HepG2 (cell line): ENCODE data around the gene FAM163B. TPM values are rescaled to one million over a fixed set of nuclear protein-coding genes. Genes with fewer than 3 reads are reported as not detected.

Experiments used
- ATAC-seq: fragments of 200-7000 bp; cut with Tn5 transposase; 3 replicates; pipeline ENCODE4 v1.9.1; 2020; ENCODE audit warnings: mild to moderate bottlenecking, moderate library complexity
- BruUV-seq: library from RNA; stranded (reverse); fragments of 400-500 nt; replicated peaks from 2 replicates; lab custom pipeline; 2021; lab: Mats Ljungman, UMichigan
- CTCF ChIA-PET: fragments of 300-600 bp; formaldehyde crosslinking; extraction: SDS; loops from one replicate; lab custom pipeline; 2021; ENCODE audit warnings: low total read pairs, inconsistent platforms, low intra/inter-chr PET ratio; lab: Yijun Ruan, JAX
- POLR2A ChIA-PET: fragments of 350-600 bp; sonication (Branson Sonifier 250); formaldehyde crosslinking; loops from one replicate; lab custom pipeline; 2020; ENCODE audit warnings: antibody characterized with exemption, inconsistent platforms; lab: Yijun Ruan, JAX
- DNase-seq: peaks from one replicate; pipeline ENCODE4 v3.0.0-alpha.2; 2015; ENCODE audit warnings: low spot score
- FAIRE-seq: peaks from 3 replicates; lab custom pipeline; 2011; peaks lifted over from hg19 to GRCh38; lab: Jason Lieb, UNC
- H2AFZ ChIP-seq: one replicate; pipeline ENCODE4 v1.6.1; 2011; ENCODE audit warnings: low read length, inconsistent platforms
- H3K27ac ChIP-seq: fragments of 300-600 bp; 3 replicates; pipeline ENCODE4 v1.8.0; 2011; ENCODE audit warnings: mixed run types, mild to moderate bottlenecking, mixed read lengths, low read length, inconsistent platforms; ENCODE audit not compliant: insufficient read depth; ENCODE audit errors: extremely low read length
- H3K27me3 ChIP-seq, 2 experiments: fragments of 200-600 bp in 1 of 2; 2 replicates in 1 of 2; 3 replicates in 1 of 2; pipeline versions ENCODE4 v1.6.0 to v1.8.0; 2011; ENCODE audit warnings: low read length in 2 of 2, mild to moderate bottlenecking in 2 of 2, moderate library complexity in 2 of 2, inconsistent platforms in 1 of 2; ENCODE audit not compliant: insufficient read depth in 2 of 2, control insufficient read depth in 1 of 2
- H3K36me3 ChIP-seq, 2 experiments: fragments of 200-600 bp in 1 of 2; replicated peaks in 1 of 2; 2 replicates in 1 of 2; 3 replicates in 1 of 2; pipeline versions ENCODE4 v1.5.1 to v1.8.0; 2011; ENCODE audit warnings: low read length in 2 of 2, inconsistent platforms in 1 of 2; ENCODE audit not compliant: insufficient read depth in 2 of 2, control insufficient read depth in 1 of 2
- H3K4me1 ChIP-seq: 2 replicates; pipeline ENCODE4 v1.5.1; 2012; ENCODE audit warnings: low read length, inconsistent platforms; ENCODE audit not compliant: insufficient read depth
- H3K4me2 ChIP-seq: 2 replicates; pipeline ENCODE4 v1.6.0; 2011; ENCODE audit warnings: low read depth, low read length, inconsistent platforms
- H3K4me3 ChIP-seq, 3 experiments: fragments of 200-600 bp in 1 of 3; sonication (generic), shearing (Covaris generic) in 1 of 3; replicated peaks in 1 of 3; 2 replicates each; pipeline ENCODE4 v1.5.1; 2011 to 2016; ENCODE audit warnings: low read length in 3 of 3, inconsistent platforms in 2 of 3, low read depth in 2 of 3, mild to moderate bottlenecking in 2 of 3, control low read depth in 1 of 3, mixed read lengths in 1 of 3; ENCODE audit not compliant: insufficient read depth in 1 of 3
- H3K79me2 ChIP-seq: one replicate; pipeline ENCODE4 v1.6.1; 2011; ENCODE audit warnings: low read length, inconsistent platforms; ENCODE audit not compliant: insufficient read depth
- H3K9ac ChIP-seq: 2 replicates; pipeline ENCODE4 v1.6.0; 2011; ENCODE audit warnings: mild to moderate bottlenecking, low read depth, low read length, inconsistent platforms; ENCODE audit not compliant: insufficient read depth
- H3K9me3 ChIP-seq: 2 replicates; pipeline ENCODE4 v1.5.1; 2012; ENCODE audit warnings: mild to moderate bottlenecking, low read length
- H4K20me1 ChIP-seq: 2 replicates; pipeline ENCODE4 v1.6.0; 2011; ENCODE audit warnings: inconsistent platforms, mild to moderate bottlenecking, low read length, moderate library complexity; ENCODE audit not compliant: insufficient read depth
- CSRNP2 ChIP-seq: sonication (generic); formaldehyde crosslinking; conservative IDR thresholded peaks from 2 replicates; pipeline ENCODE4 v1.8.0; 2022; ENCODE audit warnings: low read depth, missing genetic modification reagents
- ELF1 ChIP-seq: sonication (generic); formaldehyde crosslinking; IDR thresholded peaks from 2 replicates; pipeline ENCODE4 v1.4.0; 2020; ENCODE audit warnings: missing genetic modification reagents
- GZF1 ChIP-seq: sonication (generic); formaldehyde crosslinking; IDR thresholded peaks from 2 replicates; pipeline ENCODE4 v1.5.1; 2020; ENCODE audit warnings: mild to moderate bottlenecking, missing genetic modification reagents
- KLF12 ChIP-seq: sonication (generic); formaldehyde crosslinking; IDR thresholded peaks from 2 replicates; pipeline ENCODE4 v1.4.0; 2020; ENCODE audit warnings: missing genetic modification reagents, borderline replicate concordance
- PRDM15 ChIP-seq: sonication (generic); formaldehyde crosslinking; IDR thresholded peaks from 2 replicates; pipeline ENCODE4 v1.4.0; 2020; ENCODE audit warnings: missing genetic modification reagents
- RXRA ChIP-seq: sonication (generic); formaldehyde crosslinking; IDR thresholded peaks from 2 replicates; pipeline ENCODE4 v1.5.1; 2020; ENCODE audit warnings: missing genetic modification reagents
- SNAPC2 ChIP-seq: sonication (generic); formaldehyde crosslinking; IDR thresholded peaks from 2 replicates; pipeline ENCODE4 v1.8.1; 2022; ENCODE audit warnings: mild to moderate bottlenecking, missing genetic modification reagents
- SP4 ChIP-seq: sonication (generic); formaldehyde crosslinking; IDR thresholded peaks from 2 replicates; pipeline ENCODE4 v1.8.1; 2023; ENCODE audit warnings: mild to moderate bottlenecking, missing genetic modification reagents
- SRSF9 ChIP-seq: fragments of 200-400 bp; formaldehyde crosslinking; IDR thresholded peaks from 2 replicates; pipeline ENCODE4 v1.6.1; 2018; ENCODE audit warnings: borderline replicate concordance, mild to moderate bottlenecking, low read depth, low read length; ENCODE audit not compliant: insufficient read depth, poor library complexity, severe bottlenecking
- ZBTB2 ChIP-seq: sonication (generic); formaldehyde crosslinking; IDR thresholded peaks from 2 replicates; pipeline ENCODE4 v1.8.0; 2022; ENCODE audit warnings: low read depth, missing genetic modification reagents
- ZBTB7B ChIP-seq: sonication (generic); formaldehyde crosslinking; IDR thresholded peaks from 2 replicates; pipeline ENCODE4 v1.4.0; 2020; ENCODE audit warnings: missing genetic modification reagents
- ZNF282 ChIP-seq: fragments of 450-650 bp; IDR thresholded peaks from 2 replicates; pipeline ENCODE4 v1.6.1; 2018; ENCODE audit not compliant: partially characterized antibody
- ZNF331 ChIP-seq: sonication (generic); formaldehyde crosslinking; IDR thresholded peaks from 2 replicates; pipeline ENCODE4 v1.4.0; 2020; ENCODE audit warnings: missing genetic modification reagents
- ZNF770 ChIP-seq: sonication (generic); formaldehyde crosslinking; IDR thresholded peaks from 2 replicates; pipeline ENCODE4 v1.5.0; 2020; ENCODE audit warnings: mild to moderate bottlenecking, missing genetic modification reagents
- ZNF792 ChIP-seq: IDR thresholded peaks from 2 replicates; pipeline ENCODE4 v1.6.1; 2016
- WGBS: methylation state at CpG from one replicate; pipeline ENCODE4 v1.1.6; 2017; ENCODE audit warnings: low lambda C conversion rate; 5-methylcytosine and 5-hydroxymethylcytosine counted together
- in situ Hi-C: cut with HindIII; loops from 2 replicates; pipeline ENCODE4 v1.10.0; 2017; ENCODE audit warnings: low pct_unique_long_range_greater_than_20kb; ENCODE audit not compliant: extremely low pct_ligation_motif_present
- intact Hi-C: fragments of 100-400 bp; cut with micrococcal nuclease; formaldehyde crosslinking; loops from one replicate; pipeline ENCODE4 v1.10.0; 2022; ENCODE audit not compliant: unreplicated experiment
- polyA plus RNA-seq, 8 experiments: library from polyadenylated mRNA; depleted of rRNA in 3 of 8; stranded (reverse) in 7 of 8; unstranded in 1 of 8; fragments of >200 nt; fragmentation: Illumina TruSeq in 4 of 8; extraction: Trizol in 4 of 8; gene quantifications; 2 replicates each; pipeline versions ENCODE4 v1.2.1 to v1.2.3, GENCODE V29; 2011 to 2016; ENCODE audit warnings: low read depth in 4 of 8, missing spikeins in 1 of 8, mixed read lengths in 1 of 8; ENCODE audit not compliant: insufficient read depth in 1 of 8
- total RNA-seq, 5 experiments: library from RNA; depleted of rRNA; stranded (reverse); fragments of >200 nt; fragmentation: Illumina TruSeq; extraction: Trizol; gene quantifications; 2 replicates each; pipeline ENCODE4 v1.2.3, GENCODE V29; 2016; ENCODE audit warnings: low read depth in 1 of 5

FAM163B gene
- total and polyA plus RNA-seq, 2 of the 13 experiments (the other 11 are each of a cell fraction or from before 2014, with no cell fraction given): not detected

GRCh38 chr9:133563291-133563796 lies 45.8 kb downstream of the FAM163B start:
- in situ Hi-C loops (no loop called here), intact Hi-C loops (no loop called here)
- H3K27me3 ChIP-seq: no peaks in the 10 kb centered on the region
- ATAC-seq (peak; percentile 22; the same call in 1 of the 3 replicates), DNase-seq (no peak), FAIRE-seq (no peak)
- BruUV-seq: no TSS peak
- ChIA-PET POLR2A (no interaction called here), CTCF (no interaction called here)
- no peaks in the 10 kb centered on the region for H3K79me2 ChIP-seq
- no peaks in the 10 kb centered on the region for H3K36me3 ChIP-seq
- H3K27ac ChIP-seq: no peak overlapping the region
- H3K4me2 ChIP-seq: no peak overlapping the region; the same call in 1 of the 2 replicates
- 31% methylated on average over 4 of the region's 14 CpGs for WGBS
- no peak overlapping the region for H3K4me3 ChIP-seq
- no peak overlapping the region for H2AFZ ChIP-seq
- no peaks in the 10 kb centered on the region for H3K9me3 ChIP-seq
- no peak for TF ChIP-seq SRSF9
- no peak for TF ChIP-seq KLF12 (CRISPR knock-in tag)
- TF ChIP-seq GZF1 (CRISPR knock-in tag): no peak
- TF ChIP-seq RXRA (CRISPR knock-in tag): no peak
- TF ChIP-seq SNAPC2 (CRISPR knock-in tag): no peak
- no peak for TF ChIP-seq PRDM15 (CRISPR knock-in tag)
- no peak for TF ChIP-seq ZBTB2 (CRISPR knock-in tag)
- TF ChIP-seq ZNF792 (CRISPR knock-in tag): no peak
- no peak for TF ChIP-seq ELF1 (CRISPR knock-in tag)
- TF ChIP-seq CSRNP2 (CRISPR knock-in tag): no peak
- no peak for TF ChIP-seq ZNF282
- no peak for TF ChIP-seq ZNF770 (CRISPR knock-in tag)
- TF ChIP-seq ZNF331 (CRISPR knock-in tag): no peak
- TF ChIP-seq SP4: no peak
- TF ChIP-seq ZBTB7B: no peak
- no peak overlapping the region for H3K9ac ChIP-seq
- peaks cover 14% of the 10 kb centered on the region for H3K4me1 ChIP-seq
- no peaks in the 10 kb centered on the region for H4K20me1 ChIP-seq
